HG03520 (cell line): ENCODE measurements around the gene RHOBTB1.
A peak's percentile ranks its signal among the peaks of the same experiment; 100 is the strongest.

ENCODE experiments used
- ATAC-seq: cut with Tn5 transposase; IDR thresholded peaks from one replicate; pipeline ENCODE4 v1.9.1; 2021; ENCODE audit warnings: mild to moderate bottlenecking, moderate library complexity; ENCODE audit not compliant: unreplicated experiment

RHOBTB1 gene

DNA sequence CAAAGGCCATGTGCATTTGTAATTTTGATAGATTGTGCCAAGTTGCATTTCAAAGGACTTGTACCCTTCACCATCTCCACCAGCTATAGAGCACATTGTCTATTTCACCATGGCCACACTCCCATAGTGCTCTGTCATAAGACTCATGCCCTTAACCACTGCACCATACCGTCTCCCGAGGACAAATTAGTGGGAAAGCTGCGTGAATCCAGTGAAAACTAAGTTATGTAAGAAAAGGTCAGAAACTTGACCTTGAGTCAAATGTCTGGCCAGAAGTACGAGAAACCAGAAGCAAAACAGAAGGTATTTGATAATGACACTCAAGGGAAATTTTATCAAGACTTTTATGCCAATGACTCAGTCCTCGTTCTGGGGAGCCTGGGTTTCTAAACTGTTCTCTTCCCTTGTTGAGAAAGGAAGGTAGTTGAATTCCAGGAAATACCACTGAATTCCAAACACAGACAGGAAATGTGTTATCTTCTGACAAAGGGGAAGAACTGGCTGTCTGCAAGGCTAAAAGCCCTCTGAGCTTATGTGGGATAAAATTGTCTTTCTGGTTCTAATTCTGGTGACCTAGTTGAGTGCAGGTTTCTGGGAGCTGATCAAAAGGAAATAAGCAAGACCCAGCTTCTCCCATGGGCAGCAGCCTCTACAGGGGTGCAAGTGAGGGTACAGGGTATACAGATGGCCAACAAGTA, 116.0 kb downstream of the RHOBTB1 start:
- no peak for ATAC-seq

DNA sequence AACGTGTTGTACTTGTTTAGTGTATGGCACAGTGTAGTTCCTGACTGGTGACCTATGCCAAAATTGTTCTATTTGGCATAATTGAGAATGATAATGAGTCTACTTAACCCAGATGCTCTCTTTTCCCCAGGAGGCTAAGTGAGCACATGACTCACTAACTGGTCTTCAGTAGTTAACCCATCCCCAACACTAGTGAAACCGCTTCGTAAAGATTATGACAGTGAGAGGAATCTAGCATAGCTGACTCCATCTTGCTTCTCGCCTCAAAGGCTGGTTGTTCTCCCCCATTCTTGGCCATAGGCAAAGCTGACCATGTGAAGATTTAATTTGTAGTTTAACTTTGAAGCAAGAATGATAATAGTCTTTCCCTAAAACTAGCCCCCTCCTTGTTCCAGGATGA, 118.5 kb downstream of the RHOBTB1 start:
- ATAC-seq = no peak

DNA sequence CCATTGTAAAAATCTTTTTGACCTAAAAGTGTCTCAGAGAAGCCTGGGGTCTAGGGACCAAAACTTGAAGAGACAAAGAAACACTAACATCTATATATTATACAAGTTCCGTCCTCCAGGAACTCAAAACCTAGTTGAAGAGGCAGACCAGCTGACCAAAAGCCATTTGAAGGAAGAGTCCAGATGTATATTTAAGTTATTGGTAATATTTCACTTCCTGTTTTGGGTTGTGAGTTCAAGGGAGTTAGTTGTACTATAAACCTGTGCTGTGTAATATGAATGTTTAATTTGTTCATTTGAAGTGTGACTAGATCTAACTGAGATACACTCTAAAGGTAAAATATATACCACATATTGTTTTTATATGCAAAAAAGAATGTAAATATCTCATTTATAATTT, 120.7 kb downstream of the RHOBTB1 start:
- ATAC-seq = no peak

DNA sequence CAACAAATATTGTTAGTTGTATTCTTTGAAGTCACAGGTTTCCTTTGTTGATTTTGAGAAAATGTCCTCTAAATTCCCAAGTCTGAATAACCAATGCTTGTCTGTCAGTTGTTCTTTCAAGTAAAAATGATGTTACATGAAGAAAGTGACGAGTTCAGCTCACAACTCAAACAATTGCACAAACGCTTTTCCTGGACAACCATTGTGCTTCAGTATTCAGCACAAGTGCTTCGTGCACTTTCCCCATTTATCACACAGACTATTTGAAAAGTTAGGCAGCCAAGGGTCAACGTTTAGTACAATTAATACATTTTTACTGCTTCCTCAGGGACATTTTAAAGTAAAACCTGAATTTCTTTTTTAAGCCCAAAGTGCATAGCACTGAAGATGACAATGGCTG, 121.2 kb downstream of the RHOBTB1 start:
- no peak for ATAC-seq

DNA sequence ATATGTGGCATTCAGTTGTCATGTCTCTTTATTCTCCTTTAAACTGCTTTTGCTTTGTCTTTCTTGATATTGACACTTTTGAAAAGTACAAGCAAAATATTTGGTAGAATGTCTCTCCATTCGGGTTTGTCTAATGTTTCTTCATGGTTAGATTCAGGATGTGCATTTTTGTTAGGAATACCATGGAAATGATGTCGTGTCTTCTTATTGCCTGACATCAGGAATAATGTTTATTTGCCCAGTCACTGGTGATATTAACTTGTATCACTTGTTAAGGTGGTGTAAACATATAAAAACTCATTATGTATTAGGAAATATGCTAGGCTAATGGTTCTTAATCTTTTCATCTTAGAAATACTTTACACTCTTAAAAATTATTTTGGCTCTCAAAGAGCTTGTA, 122.3 kb downstream of the RHOBTB1 start:
- ATAC-seq = no peak

DNA sequence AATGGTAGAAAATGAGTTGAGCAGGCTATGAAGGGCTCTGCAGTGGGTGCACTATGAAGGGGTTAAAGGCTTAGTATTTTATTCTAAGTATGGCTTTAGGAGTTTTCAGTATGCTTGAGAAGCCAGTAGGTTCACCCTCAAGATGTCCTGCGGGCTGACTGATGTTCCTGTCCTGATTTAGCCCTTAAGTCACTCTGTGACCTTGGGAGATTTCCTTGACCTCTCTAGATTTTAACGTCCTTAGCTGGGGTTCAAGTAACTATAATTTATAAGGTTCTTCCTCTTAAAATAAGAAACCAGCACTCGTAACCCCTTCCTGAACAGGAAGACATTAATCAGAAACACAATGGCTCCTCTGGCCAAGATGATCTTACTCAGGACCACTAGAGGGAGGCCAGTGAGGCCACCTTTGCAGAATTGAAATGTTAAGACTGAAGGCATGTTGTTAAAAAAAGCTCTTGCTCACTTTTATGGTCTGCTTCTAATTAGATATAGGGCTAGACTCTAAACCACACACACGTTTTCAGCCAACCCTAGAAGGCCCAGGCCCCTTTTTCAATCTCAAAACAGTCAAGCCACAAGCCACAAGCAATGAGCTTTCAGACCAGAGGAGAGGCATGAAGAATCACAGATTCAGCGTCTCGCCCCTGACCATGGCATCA, 123.8 kb downstream of the RHOBTB1 start:
- ATAC-seq = peak; percentile 55
